H7 (cell line): ENCODE measurements around the gene ELOVL3. TPM values are rescaled to one million over a fixed set of nuclear protein-coding genes. Genes with fewer than 3 reads are reported as not detected.

Experiments
- total RNA-seq: library from RNA; depleted of rRNA; stranded (reverse); fragments of >200 nt; shearing (Covaris generic); gene quantifications from 2 replicates; pipeline ENCODE4 v1.2.3, GENCODE V29; 2014; rRNA removed

Gene ELOVL3
- total RNA-seq, 1 experiment from 2014 or later, result 0.14 TPM

Other genes with a start within 250 kb of the ELOVL3 start
- 4.4 and 4.5 TPM in 2 replicates for gene ARMH3, start 170.1 kb upstream of the ELOVL3 start, total RNA-seq
- gene HPS6, start 160.9 kb upstream of the ELOVL3 start, total RNA-seq, result 28.6 and 31.1 TPM in 2 replicates
- 85.5 and 87.2 TPM in 2 replicates for gene LDB1, start 105.9 kb upstream of the ELOVL3 start, total RNA-seq
- gene PPRC1, start 93.3 kb upstream of the ELOVL3 start, total RNA-seq, result 40.0 and 44.3 TPM in 2 replicates
- gene NOLC1, start 73.9 kb upstream of the ELOVL3 start, total RNA-seq, result 83.6 and 87.1 TPM in 2 replicates
- 0.17 TPM in 1 of 2 replicates, not detected in the other for gene PITX3, start 15.2 kb downstream of the ELOVL3 start, total RNA-seq
- 25.1 and 29.9 TPM in 2 replicates for gene GBF1, start 19.2 kb downstream of the ELOVL3 start, total RNA-seq
- 25.3 and 25.6 TPM in 2 replicates for gene NFKB2, start 169.4 kb downstream of the ELOVL3 start, total RNA-seq
- gene PSD, start 192.5 kb downstream of the ELOVL3 start, total RNA-seq, result 5.2 and 6.1 TPM in 2 replicates
- 23.0 and 29.8 TPM in 2 replicates for gene FBXL15, start 194.5 kb downstream of the ELOVL3 start, total RNA-seq
- gene CUEDC2, start 206.3 kb downstream of the ELOVL3 start, total RNA-seq, result 51.3 and 64.7 TPM in 2 replicates
- 0.30 and 0.45 TPM in 2 replicates for gene C10orf95, start 225.2 kb downstream of the ELOVL3 start, total RNA-seq